Cardiac muscle cell (in vitro differentiated cells and primary cell): ENCODE results near the gene CDRT4. TPM values are rescaled to one million over a fixed set of nuclear protein-coding genes. Genes with fewer than 3 reads are reported as not detected.

Experiments used
- DNase-seq, 2 donors: peaks; one replicate each; pipeline versions ENCODE4 v3.0.0 to v3.0.0-alpha.2; 2010 to 2017; ENCODE audit warnings: low read depth in 1 of 2, low spot score in 1 of 2
- H3K27ac ChIP-seq: fragments of 200-600 bp; sonication (generic); 2 replicates; pipeline ENCODE4 v1.5.1; 2016
- H3K27me3 ChIP-seq: fragments of 200-600 bp; sonication (generic); 2 replicates; pipeline ENCODE4 v1.6.0; 2016; ENCODE audit warnings: control low read depth
- H3K36me3 ChIP-seq: fragments of 200-600 bp; sonication (generic); 2 replicates; pipeline ENCODE4 v1.5.1; 2016; ENCODE audit warnings: control low read depth
- H3K4me1 ChIP-seq: fragments of 200-600 bp; sonication (generic); 2 replicates; pipeline ENCODE4 v1.8.1; 2017; ENCODE audit warnings: low read depth, mild to moderate bottlenecking, mixed run types
- H3K4me3 ChIP-seq: fragments of 200-600 bp; sonication (generic); 2 replicates; pipeline ENCODE4 v1.5.1; 2016; ENCODE audit warnings: mild to moderate bottlenecking
- H3K9me3 ChIP-seq: fragments of 200-600 bp; sonication (generic); 2 replicates; pipeline ENCODE4 v1.5.1; 2017; ENCODE audit warnings: low read depth, mild to moderate bottlenecking, control low read depth
- CTCF ChIP-seq: IDR thresholded peaks from 2 replicates; pipeline ENCODE4 v1.5.1; 2012; ENCODE audit warnings: low read depth, mild to moderate bottlenecking, low read length
- polyA plus RNA-seq: library from polyadenylated mRNA; unstranded; fragments of >200 nt; fragmentation: Nextera tagmentation; extraction: Ambion mirVana; gene quantifications from 2 replicates; pipeline ENCODE4 v1.2.1, GENCODE V29; 2016
- total RNA-seq: library from RNA; depleted of rRNA; stranded (reverse); fragments of >200 nt; gene quantifications from 2 replicates; pipeline ENCODE4 v1.2.3, GENCODE V29; 2016

CDRT4 gene
- total and polyA plus RNA-seq, 2 experiments from 2014 or later: 6.0 to 14.4 TPM

GRCh38 chr17:15431196-15431595 lies 36.2 kb downstream of the CDRT4 start:
- no peaks in the 10 kb centered on the region for H3K36me3 ChIP-seq
- H3K4me1 ChIP-seq: peaks cover 22% of the 10 kb centered on the region
- H3K4me3 ChIP-seq: no peak overlapping the region
- TF ChIP-seq CTCF: no peak
- no peak for DNase-seq
- no peak overlapping the region for H3K27ac ChIP-seq
- no peaks in the 10 kb centered on the region for H3K9me3 ChIP-seq
- no peaks in the 10 kb centered on the region for H3K27me3 ChIP-seq

- no peaks in the 10 kb centered on the region for H3K9me3 ChIP-seq
- no peaks in the 10 kb centered on the region for H3K27me3 ChIP-seq
- H3K27ac ChIP-seq: no peak overlapping the region
- no peak overlapping the region for H3K4me3 ChIP-seq
- DNase-seq: no peak
- no peaks in the 10 kb centered on the region for H3K36me3 ChIP-seq
- no peaks in the 10 kb centered on the region for H3K4me1 ChIP-seq
- no peak for TF ChIP-seq CTCF
These were observed 42.9 kb downstream of the CDRT4 start for GRCh38 chr17:15424521-15424920.

- Histone ChIP-seq H3K27ac (no peak overlapping the region), H3K4me1 (no peaks in the 10 kb centered on the region), H3K9me3 (no peaks in the 10 kb centered on the region), H3K36me3 (no peaks in the 10 kb centered on the region), H3K27me3 (no peaks in the 10 kb centered on the region), H3K4me3 (no peak overlapping the region)
- DNase-seq: no peak
- no peak for TF ChIP-seq CTCF
These were observed 44.9 kb downstream of the CDRT4 start for GRCh38 chr17:15422392-15422965.

GRCh38 chr17:15418781-15419180 lies 48.6 kb downstream of the CDRT4 start:
- Histone ChIP-seq H3K27ac (no peak overlapping the region), H3K4me3 (no peak overlapping the region), H3K9me3 (no peaks in the 10 kb centered on the region), H3K4me1 (peaks cover 9% of the 10 kb centered on the region), H3K36me3 (no peaks in the 10 kb centered on the region), H3K27me3 (no peaks in the 10 kb centered on the region)
- TF ChIP-seq CTCF: no peak
- peak in 1 of 2 donors; percentile 27 for DNase-seq

- Histone ChIP-seq H3K27me3 (no peaks in the 10 kb centered on the region), H3K9me3 (no peaks in the 10 kb centered on the region), H3K36me3 (no peaks in the 10 kb centered on the region), H3K4me1 (peaks cover 9% of the 10 kb centered on the region), H3K27ac (peak overlapping the region; percentile 35), H3K4me3 (no peak overlapping the region)
- DNase-seq: peak in 1 of 2 donors; percentile 70
- no peak for TF ChIP-seq CTCF
These were observed 52.7 kb downstream of the CDRT4 start for GRCh38 chr17:15414532-15415306.
